Osteoblast (primary cell): Measurements from ENCODE around the gene ZNF195. TPM values are rescaled to one million over a fixed set of nuclear protein-coding genes. Genes with fewer than 3 reads are reported as not detected.
"Not testable (repeated sequence)": the region's sequence is repeated elsewhere in the genome, so short reads cannot be mapped to it uniquely, and the experiment has no call there.

Experiments used
- DNase-seq: peaks from one replicate; pipeline ENCODE4 v3.0.0; 2011; ENCODE audit warnings: low spot score, mixed read lengths; ENCODE audit not compliant: insufficient read length; ENCODE audit errors: missing footprints
- H2AFZ ChIP-seq: 2 replicates; pipeline ENCODE4 v1.6.0; 2011; ENCODE audit warnings: mild to moderate bottlenecking, low read length
- H3K27ac ChIP-seq: 2 replicates; pipeline ENCODE4 v1.5.1; 2011; ENCODE audit warnings: mild to moderate bottlenecking, low read depth, low read length, moderate library complexity
- H3K27me3 ChIP-seq: 2 replicates; pipeline ENCODE4 v1.6.0; 2012; ENCODE audit warnings: mild to moderate bottlenecking, control low read depth, inconsistent platforms, low read length, moderate library complexity; ENCODE audit not compliant: insufficient read depth
- H3K36me3 ChIP-seq: 2 replicates; pipeline ENCODE4 v1.5.1; 2011; ENCODE audit warnings: mild to moderate bottlenecking, low read length, control low read depth, moderate library complexity; ENCODE audit not compliant: insufficient read depth
- H3K4me1 ChIP-seq: 2 replicates; pipeline ENCODE4 v1.5.1; 2011; ENCODE audit warnings: mild to moderate bottlenecking, low read length, control low read depth, moderate library complexity; ENCODE audit not compliant: insufficient read depth
- H3K4me2 ChIP-seq: 2 replicates; pipeline ENCODE4 v1.6.0; 2011; ENCODE audit warnings: mild to moderate bottlenecking, low read length; ENCODE audit not compliant: insufficient read depth
- H3K4me3 ChIP-seq: fragments of 200-600 bp; sonication (generic); 3 replicates; pipeline ENCODE4 v1.5.1; 2012; ENCODE audit warnings: mild to moderate bottlenecking, low read length, inconsistent platforms; ENCODE audit not compliant: insufficient read depth
- H3K79me2 ChIP-seq: 2 replicates; pipeline ENCODE4 v1.6.0; 2012; ENCODE audit warnings: mild to moderate bottlenecking, low read length, control low read depth, inconsistent platforms; ENCODE audit not compliant: insufficient read depth
- H3K9me3 ChIP-seq: 2 replicates; pipeline ENCODE4 v1.5.1; 2011; ENCODE audit warnings: low read depth, low read length, control low read depth
- H4K20me1 ChIP-seq: 2 replicates; pipeline ENCODE4 v1.6.0; 2012; ENCODE audit warnings: mild to moderate bottlenecking, low read length, control low read depth; ENCODE audit not compliant: insufficient read depth
- total RNA-seq: library from RNA; depleted of rRNA; stranded (reverse); fragments of >200 nt; gene quantifications from 2 replicates; pipeline ENCODE4 v1.2.3, GENCODE V29; 2012
- TF ChIP-seq, protein P1 (sequence below): IDR thresholded peaks from 2 replicates; pipeline ENCODE4 v1.5.1; 2011; ENCODE audit warnings: mild to moderate bottlenecking, low read depth, low read length, moderate library complexity; ENCODE audit errors: extremely low read depth

ZNF195 gene
- total RNA-seq, 1 donor, result 19.2 TPM

DNA sequence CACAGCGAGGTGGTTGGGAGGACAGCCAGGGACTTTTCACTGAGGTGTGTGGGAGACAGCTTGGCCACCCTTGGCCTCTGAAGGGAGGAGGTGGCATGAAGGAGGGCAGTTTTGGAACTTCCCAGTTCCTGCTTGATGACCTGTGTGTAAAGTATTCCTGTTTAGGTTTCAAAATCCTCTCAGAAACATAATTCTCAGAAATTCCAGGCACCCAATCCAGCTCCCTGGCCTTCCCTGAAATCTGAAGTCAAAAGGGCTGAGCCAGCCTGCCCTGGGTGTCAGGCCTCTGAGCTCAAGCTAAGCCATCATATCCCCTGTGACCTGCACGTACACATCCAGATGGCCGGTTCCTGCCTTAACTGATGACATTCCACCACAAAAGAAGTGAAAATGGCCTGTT, 19.6 kb upstream of the ZNF195 start:
- not testable (repeated sequence) for H2AFZ ChIP-seq, H3K27me3 ChIP-seq, H4K20me1 ChIP-seq, H3K4me1 ChIP-seq, H3K79me2 ChIP-seq, H3K4me2 ChIP-seq, H3K36me3 ChIP-seq, DNase-seq, H3K9me3 ChIP-seq, H3K4me3 ChIP-seq
- H3K27ac ChIP-seq, result peak overlapping the region; percentile 51

DNA sequence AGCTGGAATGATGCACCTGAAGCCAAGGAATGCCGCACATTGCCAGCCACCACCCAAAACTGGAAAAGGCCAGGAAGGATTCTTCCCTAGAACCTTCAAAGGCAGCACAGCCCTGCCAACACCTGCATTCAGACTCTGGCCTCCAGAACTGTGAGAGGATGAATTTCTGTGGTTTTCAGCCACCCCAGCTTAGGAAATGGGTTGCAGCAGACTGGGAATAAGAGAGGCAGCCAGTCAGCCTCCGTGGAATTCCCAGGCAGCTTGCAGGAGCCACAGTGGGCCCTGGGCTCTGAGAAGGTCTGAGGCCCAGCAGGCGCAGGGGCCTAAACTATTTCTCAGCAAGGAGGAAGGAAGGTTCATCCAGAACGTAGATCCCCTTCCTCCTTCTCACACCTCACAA, 19.2 kb upstream of the ZNF195 start:
- not testable (repeated sequence) for DNase-seq, H3K27me3 ChIP-seq, H3K4me2 ChIP-seq, H3K9me3 ChIP-seq, H3K4me1 ChIP-seq, H3K4me3 ChIP-seq, H3K79me2 ChIP-seq, H3K36me3 ChIP-seq, H4K20me1 ChIP-seq, H2AFZ ChIP-seq
- H3K27ac ChIP-seq, result peak overlapping the region; percentile 51

DNA sequence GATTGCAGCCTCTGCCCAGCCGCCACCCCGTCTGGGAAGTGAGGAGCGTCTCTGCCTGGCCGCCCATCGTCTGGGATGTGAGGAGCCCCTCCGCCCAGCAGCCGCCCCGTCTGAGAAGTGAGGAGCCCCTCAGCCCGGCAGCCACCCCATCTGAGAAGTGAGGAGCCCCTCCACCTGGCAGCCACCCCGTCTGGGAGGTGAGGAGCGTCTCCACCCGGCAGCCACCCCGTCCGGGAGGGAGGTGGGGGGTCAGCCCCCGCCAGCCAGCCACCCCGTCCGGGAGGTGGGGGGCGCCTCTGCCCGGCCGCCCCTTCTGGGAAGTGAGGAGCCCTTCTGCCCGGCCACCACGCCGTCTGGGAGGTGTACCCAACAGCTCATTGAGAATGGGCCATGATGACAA, 18.3 kb upstream of the ZNF195 start:
- not testable (repeated sequence) for H3K4me2 ChIP-seq, H3K79me2 ChIP-seq, DNase-seq, H2AFZ ChIP-seq, H3K36me3 ChIP-seq, H4K20me1 ChIP-seq, H3K27me3 ChIP-seq, H3K4me3 ChIP-seq, H3K4me1 ChIP-seq, H3K27ac ChIP-seq, H3K9me3 ChIP-seq

DNA sequence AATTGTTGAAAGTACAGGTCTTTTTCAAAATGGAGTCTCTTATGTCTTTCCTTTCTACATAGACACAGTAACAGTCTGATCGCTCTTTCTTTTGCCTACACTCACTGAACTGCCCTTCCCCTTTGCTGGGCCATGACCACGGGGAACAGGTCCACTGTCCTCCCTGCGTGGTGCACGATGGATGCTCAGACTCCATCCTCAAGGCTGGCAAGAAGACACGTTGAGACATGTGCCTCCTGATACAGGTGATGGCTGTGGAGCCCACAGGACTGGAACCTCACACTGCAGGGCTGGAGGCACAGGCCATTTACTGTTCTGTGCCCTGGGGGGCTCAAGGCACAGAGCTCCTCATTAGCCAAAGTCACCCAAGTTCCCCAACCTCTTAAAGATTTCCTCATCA, 16.5 kb upstream of the ZNF195 start:
- not testable (repeated sequence) for H3K36me3 ChIP-seq, DNase-seq, H3K4me1 ChIP-seq, H3K4me2 ChIP-seq, H3K27ac ChIP-seq, H3K79me2 ChIP-seq, H2AFZ ChIP-seq, H3K4me3 ChIP-seq, H3K9me3 ChIP-seq, H4K20me1 ChIP-seq, H3K27me3 ChIP-seq

DNA sequence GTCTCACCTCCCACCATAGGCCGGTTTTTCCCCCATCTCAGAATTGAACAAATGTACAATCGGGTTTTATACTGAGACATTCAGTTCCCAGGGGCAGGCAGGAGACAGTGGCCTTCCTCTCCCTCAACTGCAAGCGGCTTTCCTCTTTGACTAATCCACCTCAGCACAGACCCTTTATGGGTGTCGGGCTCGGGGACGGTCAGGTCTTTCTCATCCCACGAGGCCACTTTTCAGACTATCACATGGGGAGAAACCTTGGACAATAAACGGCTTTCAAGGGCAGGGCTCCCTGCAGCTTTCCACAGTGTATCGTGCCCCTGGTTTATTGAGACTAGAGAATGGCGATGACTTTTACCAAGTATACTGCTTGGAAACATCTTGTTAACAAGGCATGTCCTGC, 16.0 kb upstream of the ZNF195 start:
- H2AFZ ChIP-seq, H3K9me3 ChIP-seq, H3K36me3 ChIP-seq, H3K4me2 ChIP-seq, H3K27me3 ChIP-seq, H4K20me1 ChIP-seq, H3K4me1 ChIP-seq, H3K27ac ChIP-seq, H3K4me3 ChIP-seq, DNase-seq, H3K79me2 ChIP-seq: not testable (repeated sequence)

DNA sequence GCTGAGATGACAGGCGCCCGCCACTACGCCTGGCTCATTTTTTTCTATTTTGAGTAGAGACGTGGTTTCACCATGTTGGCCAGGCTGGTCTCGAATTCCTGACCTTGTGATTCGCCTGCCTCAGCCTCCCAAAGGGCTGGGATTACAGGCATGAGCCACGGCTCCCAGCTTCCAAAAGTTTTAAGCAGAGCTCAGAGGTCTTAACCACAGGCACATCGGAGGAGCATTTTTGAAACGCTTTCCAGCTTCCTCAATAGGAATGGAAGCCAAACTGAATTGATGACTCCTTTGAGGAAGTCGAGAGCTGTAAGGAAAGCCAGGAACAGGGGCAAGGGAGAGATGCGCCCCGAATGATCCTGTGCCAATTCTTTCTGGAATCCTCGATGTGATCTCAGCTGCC, 14.5 kb upstream of the ZNF195 start:
- not testable (repeated sequence) for H3K9me3 ChIP-seq, H3K36me3 ChIP-seq, H4K20me1 ChIP-seq, DNase-seq, H3K27me3 ChIP-seq, H2AFZ ChIP-seq, H3K79me2 ChIP-seq, H3K4me3 ChIP-seq, H3K4me1 ChIP-seq
- peak overlapping the region; percentile 29 for H3K4me2 ChIP-seq
- peak overlapping the region; percentile 57 for H3K27ac ChIP-seq

DNA sequence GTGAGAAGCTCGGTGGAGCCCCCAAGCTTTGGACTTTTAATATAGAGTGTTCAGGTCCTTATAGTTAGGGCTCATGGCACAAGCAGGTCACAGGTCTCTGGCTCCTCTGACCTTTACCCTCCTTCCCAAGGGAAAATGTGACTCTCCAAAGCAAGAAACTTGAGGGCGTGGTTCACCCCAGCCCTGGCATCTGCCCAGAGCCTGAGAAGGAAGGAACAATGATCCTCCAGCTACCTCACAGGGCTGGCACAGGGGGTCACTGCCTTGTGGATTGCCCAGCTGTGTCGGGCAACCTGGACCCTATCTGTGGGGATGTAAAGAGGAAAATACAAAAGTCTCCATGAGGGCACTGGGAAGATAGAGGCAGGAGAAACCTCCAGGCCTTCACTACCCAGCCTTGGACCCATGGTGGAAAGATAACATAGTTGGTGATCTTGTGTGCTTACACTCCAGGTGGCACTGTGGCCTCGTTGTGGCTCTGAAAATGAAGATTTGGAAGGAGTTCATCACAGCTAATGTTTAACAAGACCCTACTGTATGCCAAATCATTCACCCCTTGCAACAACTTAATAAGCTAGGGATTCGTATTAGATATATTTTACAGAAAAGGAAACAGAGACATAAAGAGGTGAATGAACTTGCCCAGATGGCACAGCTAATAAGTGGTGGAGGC, 3.8 kb upstream of the ZNF195 start:
- Histone ChIP-seq H3K27me3 (peaks cover 6% of the 10 kb centered on the region), H3K4me3 (no peak overlapping the region), H3K27ac (no peak overlapping the region), H3K36me3 (no peaks in the 10 kb centered on the region), H3K9me3 (no peaks in the 10 kb centered on the region), H3K79me2 (peaks cover 11% of the 10 kb centered on the region), H3K4me2 (no peak overlapping the region), H4K20me1 (no peaks in the 10 kb centered on the region), H2AFZ (no peak overlapping the region), H3K4me1 (peaks cover 2% of the 10 kb centered on the region)
- TF ChIP-seq, protein P1, sequence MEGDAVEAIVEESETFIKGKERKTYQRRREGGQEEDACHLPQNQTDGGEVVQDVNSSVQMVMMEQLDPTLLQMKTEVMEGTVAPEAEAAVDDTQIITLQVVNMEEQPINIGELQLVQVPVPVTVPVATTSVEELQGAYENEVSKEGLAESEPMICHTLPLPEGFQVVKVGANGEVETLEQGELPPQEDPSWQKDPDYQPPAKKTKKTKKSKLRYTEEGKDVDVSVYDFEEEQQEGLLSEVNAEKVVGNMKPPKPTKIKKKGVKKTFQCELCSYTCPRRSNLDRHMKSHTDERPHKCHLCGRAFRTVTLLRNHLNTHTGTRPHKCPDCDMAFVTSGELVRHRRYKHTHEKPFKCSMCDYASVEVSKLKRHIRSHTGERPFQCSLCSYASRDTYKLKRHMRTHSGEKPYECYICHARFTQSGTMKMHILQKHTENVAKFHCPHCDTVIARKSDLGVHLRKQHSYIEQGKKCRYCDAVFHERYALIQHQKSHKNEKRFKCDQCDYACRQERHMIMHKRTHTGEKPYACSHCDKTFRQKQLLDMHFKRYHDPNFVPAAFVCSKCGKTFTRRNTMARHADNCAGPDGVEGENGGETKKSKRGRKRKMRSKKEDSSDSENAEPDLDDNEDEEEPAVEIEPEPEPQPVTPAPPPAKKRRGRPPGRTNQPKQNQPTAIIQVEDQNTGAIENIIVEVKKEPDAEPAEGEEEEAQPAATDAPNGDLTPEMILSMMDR, result peak; percentile 24
- DNase-seq, result no peak
